Measurements from ENCODE around the gene KAZN. TPM values are rescaled to one million over a fixed set of nuclear protein-coding genes. Genes with fewer than 3 reads are reported as not detected.

KAZN gene
- total and polyA plus RNA-seq, 2 donors from 2014 or later: 17.4 to 60.8 TPM

DNA sequence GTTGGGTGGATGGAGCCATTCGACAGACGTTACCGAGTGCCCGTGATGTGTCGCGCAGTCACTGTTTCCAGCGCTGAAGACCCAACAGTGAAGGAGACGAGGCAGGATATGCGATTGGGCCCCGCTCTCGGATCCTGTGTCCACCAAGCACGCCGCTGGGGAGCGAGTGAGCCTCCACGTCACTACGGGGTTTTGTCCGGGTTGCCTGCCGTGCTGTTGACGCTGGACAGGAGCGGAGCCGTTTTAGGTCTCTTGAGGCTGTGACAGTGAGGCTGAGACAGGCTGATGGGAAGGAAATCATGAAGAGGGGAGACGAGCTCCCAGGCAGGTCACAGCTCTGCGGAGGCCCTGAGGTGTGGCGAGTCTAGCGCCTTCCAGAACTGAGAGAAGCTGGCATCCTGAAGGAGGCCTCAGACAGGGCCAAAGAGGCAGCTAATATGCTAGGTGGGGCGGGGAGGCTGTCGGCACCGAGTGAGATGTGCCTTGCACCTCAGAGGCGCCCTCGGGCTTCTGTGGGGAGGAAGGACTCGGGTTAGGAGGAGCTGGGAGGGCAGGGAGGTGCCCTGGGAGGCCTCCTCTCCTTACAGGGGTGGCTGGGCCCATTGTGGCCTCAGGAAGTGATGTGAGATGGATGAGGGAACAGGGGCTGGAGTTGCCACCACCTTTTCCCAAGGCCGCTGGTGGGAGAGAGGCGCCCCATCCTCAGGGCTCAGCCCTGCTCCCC, 359.1 kb downstream of the KAZN start:
- no peak overlapping the region for H3K4me3 ChIP-seq (ENCODE audit: low read length in 3 of 3)
- intact Hi-C loops (cut with DNase I): no loop called here
- DNase-seq: no peak
- H3K4me1 ChIP-seq (ENCODE audit: control insufficient read depth in 2 of 3, insufficient read depth in 2 of 3, low read depth in 1 of 3, low read length in 3 of 3): peaks cover 0 to 25% (median 16%) of the 10 kb centered on the region in 3 donors
- FAIRE-seq: no peak
- no peaks in the 10 kb centered on the region for H3K9me3 ChIP-seq (ENCODE audit: control insufficient read depth in 2 of 3, insufficient read depth in 1 of 3, low read length in 3 of 3)
- no peaks in the 10 kb centered on the region for H3K27me3 ChIP-seq (ENCODE audit: control insufficient read depth, insufficient read depth, low read length)
- no peak overlapping the region for H3K27ac ChIP-seq (ENCODE audit: low read depth in 2 of 2, low read length in 2 of 2)
- TF ChIP-seq, protein P1, sequence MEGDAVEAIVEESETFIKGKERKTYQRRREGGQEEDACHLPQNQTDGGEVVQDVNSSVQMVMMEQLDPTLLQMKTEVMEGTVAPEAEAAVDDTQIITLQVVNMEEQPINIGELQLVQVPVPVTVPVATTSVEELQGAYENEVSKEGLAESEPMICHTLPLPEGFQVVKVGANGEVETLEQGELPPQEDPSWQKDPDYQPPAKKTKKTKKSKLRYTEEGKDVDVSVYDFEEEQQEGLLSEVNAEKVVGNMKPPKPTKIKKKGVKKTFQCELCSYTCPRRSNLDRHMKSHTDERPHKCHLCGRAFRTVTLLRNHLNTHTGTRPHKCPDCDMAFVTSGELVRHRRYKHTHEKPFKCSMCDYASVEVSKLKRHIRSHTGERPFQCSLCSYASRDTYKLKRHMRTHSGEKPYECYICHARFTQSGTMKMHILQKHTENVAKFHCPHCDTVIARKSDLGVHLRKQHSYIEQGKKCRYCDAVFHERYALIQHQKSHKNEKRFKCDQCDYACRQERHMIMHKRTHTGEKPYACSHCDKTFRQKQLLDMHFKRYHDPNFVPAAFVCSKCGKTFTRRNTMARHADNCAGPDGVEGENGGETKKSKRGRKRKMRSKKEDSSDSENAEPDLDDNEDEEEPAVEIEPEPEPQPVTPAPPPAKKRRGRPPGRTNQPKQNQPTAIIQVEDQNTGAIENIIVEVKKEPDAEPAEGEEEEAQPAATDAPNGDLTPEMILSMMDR (IDR thresholded peaks at IDR 0.05; ENCODE audit: borderline replicate concordance, extremely low read depth, insufficient read depth): no peak
- peaks cover 0 to 10% (median 8%) of the 10 kb centered on the region in 3 donors for H3K36me3 ChIP-seq (ENCODE audit: control insufficient read depth in 2 of 3, insufficient read depth in 3 of 3, low read length in 3 of 3)
- H3K9ac ChIP-seq (ENCODE audit: low read length in 3 of 3): no peak overlapping the region

GRCh38 chr1:14958249-14959058, 360.0 kb downstream of the KAZN start:
- H3K4me1 ChIP-seq (ENCODE audit: control insufficient read depth in 2 of 3, insufficient read depth in 2 of 3, low read depth in 1 of 3, low read length in 3 of 3): peaks cover 0 to 18% (median 9%) of the 10 kb centered on the region in 3 donors
- peaks cover 3 to 10% (median 9%) of the 10 kb centered on the region in 3 donors for H3K36me3 ChIP-seq (ENCODE audit: control insufficient read depth in 2 of 3, insufficient read depth in 3 of 3, low read length in 3 of 3)
- no peaks in the 10 kb centered on the region for H3K27me3 ChIP-seq (ENCODE audit: control insufficient read depth, insufficient read depth, low read length)
- no peaks in the 10 kb centered on the region for H3K9me3 ChIP-seq (ENCODE audit: control insufficient read depth in 2 of 3, insufficient read depth in 1 of 3, low read length in 3 of 3)
- TF ChIP-seq, protein P1 (IDR thresholded peaks at IDR 0.05; ENCODE audit: borderline replicate concordance, extremely low read depth, insufficient read depth): no peak
- DNase-seq: peak in 1 of 5 donors; percentile 64
- H3K4me3 ChIP-seq (ENCODE audit: low read length in 3 of 3): no peak overlapping the region
- no peak overlapping the region for H3K27ac ChIP-seq (ENCODE audit: low read depth in 2 of 2, low read length in 2 of 2)
- no peak overlapping the region for H3K9ac ChIP-seq (ENCODE audit: low read length in 3 of 3)
- FAIRE-seq: no peak
- intact Hi-C loops (cut with DNase I): no loop called here

DNA sequence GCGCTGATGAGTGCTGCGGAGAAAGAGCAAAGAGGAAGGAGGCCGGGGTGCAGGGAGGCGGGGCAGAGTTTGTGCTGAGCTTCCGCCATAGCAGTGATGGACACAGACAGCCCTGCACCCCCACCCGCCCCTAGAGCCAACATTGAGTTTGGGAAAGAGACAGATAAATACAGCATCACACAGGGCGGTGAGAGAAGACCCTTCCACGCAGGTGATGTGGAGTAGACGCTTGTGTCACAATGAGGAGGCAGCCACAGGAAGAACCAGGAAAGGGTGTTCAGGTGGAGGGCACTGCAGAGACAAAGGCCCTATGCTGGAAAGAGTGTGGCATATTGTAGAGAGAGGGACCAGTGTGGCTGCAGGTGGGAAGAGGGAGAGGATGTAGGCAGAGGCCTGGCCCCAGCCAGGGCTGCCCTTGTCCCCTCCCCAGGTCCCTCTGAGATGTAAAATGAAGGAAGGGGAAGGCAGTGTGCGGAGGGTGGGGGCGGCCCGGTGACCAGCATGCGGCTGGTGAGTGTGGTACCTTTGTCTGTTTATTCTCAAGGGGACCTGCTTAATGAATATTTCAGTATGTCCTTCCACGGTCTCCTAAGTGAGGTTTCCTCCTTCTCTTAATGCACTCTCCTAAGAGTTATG, 360.7 kb downstream of the KAZN start:
- TF ChIP-seq, protein P1 (IDR thresholded peaks at IDR 0.05; ENCODE audit: borderline replicate concordance, extremely low read depth, insufficient read depth): no peak
- intact Hi-C loops (cut with DNase I): no loop called here
- FAIRE-seq: no peak
- peaks cover 0 to 13% (median 7%) of the 10 kb centered on the region in 3 donors for H3K4me1 ChIP-seq (ENCODE audit: control insufficient read depth in 2 of 3, insufficient read depth in 2 of 3, low read depth in 1 of 3, low read length in 3 of 3)
- H3K9ac ChIP-seq (ENCODE audit: low read length in 3 of 3): no peak overlapping the region
- H3K27me3 ChIP-seq (ENCODE audit: control insufficient read depth, insufficient read depth, low read length): no peaks in the 10 kb centered on the region
- DNase-seq: peak in 1 of 5 donors; percentile 41
- no peaks in the 10 kb centered on the region for H3K9me3 ChIP-seq (ENCODE audit: control insufficient read depth in 2 of 3, insufficient read depth in 1 of 3, low read length in 3 of 3)
- no peak overlapping the region for H3K4me3 ChIP-seq (ENCODE audit: low read length in 3 of 3)
- H3K27ac ChIP-seq (ENCODE audit: low read depth in 2 of 2, low read length in 2 of 2): no peak overlapping the region
- H3K36me3 ChIP-seq (ENCODE audit: control insufficient read depth in 2 of 3, insufficient read depth in 3 of 3, low read length in 3 of 3): peaks cover 3 to 10% (median 9%) of the 10 kb centered on the region in 3 donors

Measured in kidney (tissue), 14 donors.